ENCODE data around the gene CPNE6.
A peak's percentile ranks its signal among the peaks of the same experiment; 100 is the strongest.
"Not testable (repeated sequence)": the region's sequence is repeated elsewhere in the genome, so short reads cannot be mapped to it uniquely, and the experiment has no call there.

Gene CPNE6

GRCh38 chr14:24105609-24106239, 34.4 kb downstream of the CPNE6 start:
- not testable (repeated sequence) for DNase-seq (ENCODE audit: low spot score)

GRCh38 chr14:24106672-24107271, 35.4 kb downstream of the CPNE6 start:
- no peak for DNase-seq (ENCODE audit: low spot score)

GRCh38 chr14:24108336-24108874, 37.0 kb downstream of the CPNE6 start:
- DNase-seq (ENCODE audit: low spot score): no peak

- DNase-seq (ENCODE audit: low spot score): no peak
Observed at GRCh38 chr14:24110060-24110459, 38.7 kb downstream of the CPNE6 start.

- no peak for DNase-seq (ENCODE audit: low spot score)
Observed at GRCh38 chr14:24110523-24110922, 39.2 kb downstream of the CPNE6 start.

GRCh38 chr14:24113379-24113800, 42.0 kb downstream of the CPNE6 start:
- DNase-seq (ENCODE audit: low spot score): no peak

GRCh38 chr14:24113801-24114531, 42.6 kb downstream of the CPNE6 start:
- peak; percentile 85 for DNase-seq (ENCODE audit: low spot score)

GRCh38 chr14:24114532-24115421, 43.4 kb downstream of the CPNE6 start, which contains the start of the genes DCAF11 and NRL:
DCAF11 (plus strand) TSS chr14:24114777; CDS start chr14:24115595, 818 bp downstream.
NRL (minus strand) TSS chr14:24114949; CDS start chr14:24082848, 32,101 bp downstream.
- DNase-seq (ENCODE audit: low spot score): peak; percentile 95

- no peak for DNase-seq (ENCODE audit: low spot score)
Observed at GRCh38 chr14:24115422-24116127, 44.2 kb downstream of the CPNE6 start.

GRCh38 chr14:24116128-24116814, 44.9 kb downstream of the CPNE6 start:
- no peak for DNase-seq (ENCODE audit: low spot score)

- no peak for DNase-seq (ENCODE audit: low spot score)
Observed at GRCh38 chr14:24117179-24117578, 45.8 kb downstream of the CPNE6 start.

- no peak for DNase-seq (ENCODE audit: low spot score)
Observed at GRCh38 chr14:24119691-24120090, 48.3 kb downstream of the CPNE6 start.

- no peak for DNase-seq (ENCODE audit: low spot score)
Observed at GRCh38 chr14:24121210-24121609, 49.8 kb downstream of the CPNE6 start.

GRCh38 chr14:24122416-24122815, 51.1 kb downstream of the CPNE6 start:
- no peak for DNase-seq (ENCODE audit: low spot score)

- DNase-seq (ENCODE audit: low spot score): no peak
Observed at GRCh38 chr14:24122898-24123297, 51.5 kb downstream of the CPNE6 start.

- no peak for DNase-seq (ENCODE audit: low spot score)
Observed at GRCh38 chr14:24123424-24124417, 52.4 kb downstream of the CPNE6 start.

- DNase-seq (ENCODE audit: low spot score): no peak
Observed at GRCh38 chr14:24126939-24127338, 55.6 kb downstream of the CPNE6 start.

GRCh38 chr14:24127673-24128072, 56.3 kb downstream of the CPNE6 start:
- DNase-seq (ENCODE audit: low spot score): no peak

Measured in D341Med (cell line).